Panc1 (cell line): ENCODE results near the gene ZBTB9.

Experiments used
- POLR2AphosphoS5 ChIP-seq: IDR thresholded peaks from 2 replicates; pipeline ENCODE4 v1.6.1; 2012; ENCODE audit warnings: mild to moderate bottlenecking, low read depth, low read length, moderate library complexity
- SIN3A ChIP-seq: IDR thresholded peaks from 2 replicates; pipeline ENCODE4 v1.6.1; 2012; ENCODE audit warnings: low read depth, mild to moderate bottlenecking, low read length, moderate library complexity, borderline replicate concordance; ENCODE audit not compliant: insufficient read depth
- TF ChIP-seq, protein P1 (sequence below): fragments of 450-650 bp; IDR thresholded peaks from 2 replicates; pipeline ENCODE4 v1.5.1; 2017; ENCODE audit warnings: mild to moderate bottlenecking

GRCh38 chr6:33453393-33454008, 875 bp upstream of the ZBTB9 start:
- TF ChIP-seq, protein P1, sequence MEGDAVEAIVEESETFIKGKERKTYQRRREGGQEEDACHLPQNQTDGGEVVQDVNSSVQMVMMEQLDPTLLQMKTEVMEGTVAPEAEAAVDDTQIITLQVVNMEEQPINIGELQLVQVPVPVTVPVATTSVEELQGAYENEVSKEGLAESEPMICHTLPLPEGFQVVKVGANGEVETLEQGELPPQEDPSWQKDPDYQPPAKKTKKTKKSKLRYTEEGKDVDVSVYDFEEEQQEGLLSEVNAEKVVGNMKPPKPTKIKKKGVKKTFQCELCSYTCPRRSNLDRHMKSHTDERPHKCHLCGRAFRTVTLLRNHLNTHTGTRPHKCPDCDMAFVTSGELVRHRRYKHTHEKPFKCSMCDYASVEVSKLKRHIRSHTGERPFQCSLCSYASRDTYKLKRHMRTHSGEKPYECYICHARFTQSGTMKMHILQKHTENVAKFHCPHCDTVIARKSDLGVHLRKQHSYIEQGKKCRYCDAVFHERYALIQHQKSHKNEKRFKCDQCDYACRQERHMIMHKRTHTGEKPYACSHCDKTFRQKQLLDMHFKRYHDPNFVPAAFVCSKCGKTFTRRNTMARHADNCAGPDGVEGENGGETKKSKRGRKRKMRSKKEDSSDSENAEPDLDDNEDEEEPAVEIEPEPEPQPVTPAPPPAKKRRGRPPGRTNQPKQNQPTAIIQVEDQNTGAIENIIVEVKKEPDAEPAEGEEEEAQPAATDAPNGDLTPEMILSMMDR: no peak
- TF ChIP-seq SIN3A (no peak), POLR2AphosphoS5 (no peak)
